LNCAP (cell line): ENCODE data around the gene UBAC1.

Experiments
- CTCF ChIP-seq: fragments of 450-650 bp; IDR thresholded peaks from 2 replicates; pipeline ENCODE4 v1.5.1; 2017; ENCODE audit warnings: mild to moderate bottlenecking

The UBAC1 gene

GRCh38 chr9:135901031-135901758 lies 60.0 kb downstream of the UBAC1 start:
- TF ChIP-seq CTCF, result no peak

- TF ChIP-seq CTCF, result no peak
These were observed 62.4 kb downstream of the UBAC1 start for GRCh38 chr9:135898634-135899407.

GRCh38 chr9:135896626-135897025 lies 64.5 kb downstream of the UBAC1 start:
- no peak for TF ChIP-seq CTCF

GRCh38 chr9:135896205-135896604 lies 65.0 kb downstream of the UBAC1 start:
- no peak for TF ChIP-seq CTCF

GRCh38 chr9:135895202-135895848 lies 65.8 kb downstream of the UBAC1 start:
- TF ChIP-seq CTCF, result no peak

GRCh38 chr9:135893104-135893503 lies 68.1 kb downstream of the UBAC1 start:
- no peak for TF ChIP-seq CTCF

- no peak for TF ChIP-seq CTCF
These were observed 70.0 kb downstream of the UBAC1 start for GRCh38 chr9:135891027-135891631.
